Kidney (tissue), 14 donors: ENCODE results near the gene ZNF106. TPM values are rescaled to one million over a fixed set of nuclear protein-coding genes. Genes with fewer than 3 reads are reported as not detected.
A peak's percentile ranks its signal among the peaks of the same experiment; 100 is the strongest.

Source experiments
- DNase-seq, 5 donors: peaks; one replicate each; pipeline ENCODE4 v3.0.0-alpha.2; 2013 to 2020
- FAIRE-seq: peaks from 2 replicates; lab custom pipeline; 2012; peaks lifted over from hg19 to GRCh38; lab: Jason Lieb, UNC
- H3K27ac ChIP-seq, 2 donors: one replicate each; pipeline ENCODE4 v1.7.0; 2013; ENCODE audit warnings: low read depth in 2 of 2, low read length in 2 of 2, inconsistent platforms in 1 of 2
- H3K27me3 ChIP-seq: one replicate; pipeline ENCODE4 v1.7.1; 2013; ENCODE audit warnings: low read length, inconsistent platforms; ENCODE audit not compliant: control insufficient read depth, insufficient read depth
- H3K36me3 ChIP-seq, 3 donors: one replicate each; pipeline versions ENCODE4 v1.7.0 to v1.7.1; 2013; ENCODE audit warnings: low read length in 3 of 3, control low read depth in 1 of 3, inconsistent platforms in 1 of 3; ENCODE audit not compliant: insufficient read depth in 3 of 3, control insufficient read depth in 2 of 3
- H3K4me1 ChIP-seq, 3 donors: one replicate each; pipeline versions ENCODE4 v1.7.0 to v1.7.1; 2013; ENCODE audit warnings: low read length in 3 of 3, inconsistent platforms in 1 of 3, low read depth in 1 of 3; ENCODE audit not compliant: control insufficient read depth in 2 of 3, insufficient read depth in 2 of 3
- H3K4me3 ChIP-seq, 3 donors: one replicate each; pipeline versions ENCODE4 v1.7.0 to v1.8.1; 2013; ENCODE audit warnings: low read length in 3 of 3, control low read depth in 1 of 3, inconsistent platforms in 1 of 3
- H3K9ac ChIP-seq, 3 donors: one replicate each; pipeline versions ENCODE4 v1.7.0 to v1.7.1; 2013; ENCODE audit warnings: low read length in 3 of 3, control low read depth in 1 of 3, inconsistent platforms in 1 of 3
- H3K9me3 ChIP-seq, 3 donors: one replicate each; pipeline versions ENCODE4 v1.7.0 to v1.7.1; 2013; ENCODE audit warnings: low read length in 3 of 3, control low read depth in 1 of 3, inconsistent platforms in 1 of 3; ENCODE audit not compliant: control insufficient read depth in 2 of 3, insufficient read depth in 1 of 3
- CTCF ChIP-seq: IDR thresholded peaks from 3 replicates; pipeline ENCODE4 v1.5.1; 2012; ENCODE audit warnings: mild to moderate bottlenecking, moderate library complexity, borderline replicate concordance; ENCODE audit not compliant: insufficient read depth; ENCODE audit errors: extremely low read depth
- intact Hi-C: fragments of 100-400 bp; cut with DNase I; formaldehyde crosslinking; loops from one replicate; pipeline ENCODE4 v1.11.1; 2022
- polyA plus RNA-seq: library from polyadenylated mRNA; stranded (reverse); fragments of 350-450 nt; fragmentation: Illumina TruSeq; extraction: RNeasy Lipid Tissue Mini Kit (QIAGEN cat#74804); gene quantifications from one replicate; pipeline ENCODE4 v1.2.3, GENCODE V29; 2014; ENCODE audit warnings: low read depth, low replicate concordance; ENCODE audit not compliant: insufficient read depth
- total RNA-seq: library from RNA; stranded (reverse); fragmentation: NEBNext Ultra II Directional; extraction: Animal tissue kit (Norgen Biotek cat#: 25700); gene quantifications from one replicate; pipeline ENCODE4 v1.2.1, GENCODE V29; 2021
- donor health status: control.
- donor health status: control.
- donor health status: control.
- donor health status: control.
- donor health status: control.
- donor health status: DM: yes; HTN: yes; CAD: no.
- donor health status: Normal renal cell carcinoma (clear cell type).

ZNF106 gene
- total and polyA plus RNA-seq, 2 donors from 2014 or later: 7.2 to 52.0 TPM

DNA sequence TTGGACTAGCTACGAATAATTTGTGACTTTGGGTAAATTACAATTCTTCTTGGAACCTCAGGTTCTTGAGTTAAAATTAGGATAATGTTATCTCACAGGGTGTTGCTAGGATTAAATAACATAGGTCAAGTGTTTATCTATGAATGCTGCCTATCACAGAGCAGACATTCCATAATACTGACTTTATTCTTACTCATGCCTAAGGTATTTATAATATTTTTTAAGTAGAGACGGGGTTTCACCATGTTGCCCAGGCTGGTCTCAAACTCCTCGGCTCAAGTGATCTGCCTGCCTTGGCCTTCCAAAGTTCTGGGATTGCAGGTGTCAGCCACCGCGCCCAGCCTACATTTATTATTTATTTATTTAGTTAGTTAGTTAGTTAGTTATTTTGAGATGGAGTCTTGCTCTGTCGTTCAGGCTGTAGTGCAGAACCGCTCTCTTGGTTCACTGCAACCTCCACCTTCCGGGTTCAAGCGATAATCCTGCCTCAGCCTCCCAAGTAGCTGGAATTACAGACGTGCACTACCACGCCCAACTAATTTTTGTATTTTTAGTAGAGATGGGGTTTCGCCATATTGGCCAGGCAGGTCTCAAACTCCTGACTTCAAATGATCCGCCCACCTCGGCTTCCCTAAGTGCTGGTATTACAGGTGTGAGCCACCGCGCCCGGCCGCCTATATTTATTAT is 741 bp upstream of the ZNF106 start:
- no peaks in the 10 kb centered on the region for H3K27me3 ChIP-seq
- peaks cover 0 to 12% (median 3%) of the 10 kb centered on the region in 3 donors for H3K4me1 ChIP-seq
- intact Hi-C loops: no loop called here
- DNase-seq (peak in 2 of 5 donors; percentile 48 to 60), FAIRE-seq (no peak)
- H3K27ac ChIP-seq: peak overlapping the region; percentile 92 to 98
- TF ChIP-seq CTCF: no peak
- no peaks in the 10 kb centered on the region for H3K36me3 ChIP-seq
- H3K4me3 ChIP-seq: peak overlapping the region; percentile 97 to 99 (median 98)
- H3K9ac ChIP-seq: peak overlapping the region; percentile 97 to 100 (median 98)
- no peaks in the 10 kb centered on the region for H3K9me3 ChIP-seq

GRCh38 chr15:42490291-42490670 is 660 bp downstream of the ZNF106 start:
- Histone ChIP-seq H3K9me3 (no peaks in the 10 kb centered on the region), H3K27me3 (no peaks in the 10 kb centered on the region), H3K27ac (peak overlapping the region; percentile 92 to 98), H3K4me1 (peaks cover 0 to 12% (median 3%) of the 10 kb centered on the region in 3 donors), H3K36me3 (peaks cover 0 to 2% (median 0%) of the 10 kb centered on the region in 3 donors), H3K9ac (peak overlapping the region; percentile 45 to 100 (median 98)), H3K4me3 (peak overlapping the region; percentile 63 to 99 (median 98))
- intact Hi-C loops: no loop called here
- DNase-seq (peak in 1 of 5 donors; percentile 47), FAIRE-seq (no peak)
- TF ChIP-seq CTCF: no peak

DNA sequence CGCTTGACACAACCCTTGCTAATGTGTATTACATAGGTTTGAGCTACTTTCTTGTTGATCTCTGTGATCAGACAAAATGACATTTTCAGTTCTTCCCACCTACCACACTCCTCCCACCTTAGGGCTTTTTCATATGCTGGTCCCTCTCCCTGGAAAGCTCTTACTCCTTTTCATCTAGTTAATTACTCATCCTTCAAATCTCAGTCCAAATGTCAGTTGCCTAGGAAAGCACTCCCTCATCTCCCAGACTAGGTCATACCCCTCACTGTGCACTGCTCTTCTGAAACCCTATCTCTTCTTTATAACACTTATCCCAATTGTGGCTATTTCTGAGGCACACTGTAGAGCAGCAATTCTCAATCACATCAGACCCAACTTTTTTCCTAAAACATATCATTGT is 7.3 kb downstream of the ZNF106 start:
- Histone ChIP-seq H3K4me1 (peaks cover 0 to 5% (median 0%) of the 10 kb centered on the region in 3 donors), H3K36me3 (peaks cover 0 to 2% (median 0%) of the 10 kb centered on the region in 3 donors), H3K27ac (no peak overlapping the region), H3K9me3 (no peaks in the 10 kb centered on the region), H3K4me3 (no peak overlapping the region), H3K9ac (no peak overlapping the region), H3K27me3 (no peaks in the 10 kb centered on the region)
- FAIRE-seq (no peak), DNase-seq (no peak)
- intact Hi-C loops: no loop called here
- TF ChIP-seq CTCF: no peak

DNA sequence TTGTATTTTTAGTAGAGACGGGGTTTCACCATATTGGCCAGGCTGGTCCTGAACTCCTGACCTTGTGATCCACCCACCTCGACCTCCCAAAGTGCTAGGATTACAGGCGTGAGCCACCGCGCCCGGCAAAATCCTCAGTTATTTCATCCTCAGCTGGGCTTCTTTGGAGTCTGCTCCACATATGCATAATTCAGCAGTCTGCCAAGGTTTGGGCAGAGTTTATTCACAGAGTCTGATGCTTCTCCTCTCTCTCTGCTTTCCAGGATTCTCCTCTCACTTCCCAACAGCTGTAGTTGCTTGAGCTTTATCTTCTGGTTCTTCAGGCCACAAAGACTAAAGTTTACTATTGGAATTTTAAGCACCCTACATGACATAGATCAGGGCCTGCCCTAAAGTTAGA is 8.2 kb downstream of the ZNF106 start:
- no peaks in the 10 kb centered on the region for H3K9me3 ChIP-seq
- no peak overlapping the region for H3K27ac ChIP-seq
- FAIRE-seq (no peak), DNase-seq (no peak)
- no peak for TF ChIP-seq CTCF
- no peak overlapping the region for H3K4me3 ChIP-seq
- intact Hi-C loops: no loop called here
- no peaks in the 10 kb centered on the region for H3K27me3 ChIP-seq
- H3K9ac ChIP-seq: no peak overlapping the region
- H3K36me3 ChIP-seq: peaks cover 0 to 2% (median 0%) of the 10 kb centered on the region in 3 donors
- no peaks in the 10 kb centered on the region for H3K4me1 ChIP-seq
